Calu3 (cell line): ENCODE measurements around the gene CD226. TPM values are rescaled to one million over a fixed set of nuclear protein-coding genes. Genes with fewer than 3 reads are reported as not detected.
"Not testable (repeated sequence)": the region's sequence is repeated elsewhere in the genome, so short reads cannot be mapped to it uniquely, and the experiment has no call there.

ENCODE experiments used
- BruUV-seq: library from RNA; stranded (reverse); fragments of 400-500 nt; replicated peaks from 2 replicates; lab custom pipeline; 2021; lab: Mats Ljungman, UMichigan
- CTCF ChIA-PET: fragments of 300-600 bp; sonication (Branson Sonifier 250); formaldehyde crosslinking; loops from one replicate; lab custom pipeline; 2022; ENCODE audit warnings: antibody characterized with exemption; lab: Charles Lee
- DNase-seq: peaks from one replicate; pipeline ENCODE4 v3.0.0; 2022
- H3K27ac Mint-ChIP-seq: one replicate; pipeline ENCODE4 v1.8.0; 2022; ENCODE audit warnings: mixed read lengths; ENCODE audit not compliant: unreplicated experiment
- H3K27me3 Mint-ChIP-seq: one replicate; pipeline ENCODE4 v1.8.0; 2022; ENCODE audit warnings: mixed read lengths; ENCODE audit not compliant: unreplicated experiment
- H3K36me3 Mint-ChIP-seq: one replicate; pipeline ENCODE4 v1.8.0; 2022; ENCODE audit warnings: mild to moderate bottlenecking, moderate library complexity, mixed read lengths; ENCODE audit not compliant: insufficient read depth, unreplicated experiment
- H3K4me1 Mint-ChIP-seq: one replicate; pipeline ENCODE4 v1.8.0; 2022; ENCODE audit warnings: mild to moderate bottlenecking, low read depth, mixed read lengths; ENCODE audit not compliant: unreplicated experiment
- H3K4me3 Mint-ChIP-seq: one replicate; pipeline ENCODE4 v1.8.0; 2022; ENCODE audit warnings: mild to moderate bottlenecking, low read depth, moderate library complexity, mixed read lengths; ENCODE audit not compliant: unreplicated experiment
- H3K9me3 Mint-ChIP-seq: one replicate; pipeline ENCODE4 v1.8.0; 2022; ENCODE audit warnings: low read depth, mixed read lengths; ENCODE audit not compliant: unreplicated experiment
- CTCF ChIP-seq: fragments of 200-600 bp; IDR thresholded peaks from one replicate; pipeline ENCODE4 v1.8.0; 2022; ENCODE audit warnings: antibody characterized with exemption; ENCODE audit not compliant: unreplicated experiment
- intact Hi-C: fragments of 100-400 bp; cut with micrococcal nuclease; formaldehyde crosslinking; loops from one replicate; pipeline ENCODE4 v1.10.0; 2022; ENCODE audit not compliant: unreplicated experiment
- total RNA-seq: library from RNA; stranded (reverse); gene quantifications from 2 replicates; pipeline ENCODE4 v1.2.3, GENCODE V29; 2022

Gene CD226
- total RNA-seq, 1 experiment from 2014 or later: 0.85 TPM

GRCh38 chr18:69944436-69944835, 3.2 kb downstream of the CD226 start:
- Mint-ChIP-seq H3K27ac (no peak overlapping the region), H3K36me3 (no peaks in the 10 kb centered on the region), H3K4me3 (no peak overlapping the region), H3K9me3 (peaks cover 3% of the 10 kb centered on the region), H3K27me3 (no peaks in the 10 kb centered on the region), H3K4me1 (no peaks in the 10 kb centered on the region)
- intact Hi-C loops: no loop called here
- CTCF ChIA-PET: no interaction called here
- no TSS peak for BruUV-seq
- DNase-seq: no peak
- TF ChIP-seq CTCF: no peak

- CTCF ChIA-PET: no interaction called here
- no peaks in the 10 kb centered on the region for H3K27me3 Mint-ChIP-seq
- intact Hi-C loops: no loop called here
- no TSS peak for BruUV-seq
- no peaks in the 10 kb centered on the region for H3K36me3 Mint-ChIP-seq
- no peak for TF ChIP-seq CTCF
- peaks cover 3% of the 10 kb centered on the region for H3K9me3 Mint-ChIP-seq
- no peak overlapping the region for H3K27ac Mint-ChIP-seq
- H3K4me1 Mint-ChIP-seq: no peaks in the 10 kb centered on the region
- no peak for DNase-seq
- no peak overlapping the region for H3K4me3 Mint-ChIP-seq
Observed at GRCh38 chr18:69943021-69943420, 4.7 kb downstream of the CD226 start.

GRCh38 chr18:69941183-69941582, 6.5 kb downstream of the CD226 start:
- Mint-ChIP-seq H3K4me1 (no peaks in the 10 kb centered on the region), H3K27me3 (no peaks in the 10 kb centered on the region), H3K9me3 (peaks cover 3% of the 10 kb centered on the region), H3K36me3 (no peaks in the 10 kb centered on the region), H3K4me3 (no peak overlapping the region), H3K27ac (no peak overlapping the region)
- CTCF ChIA-PET: no interaction called here
- BruUV-seq: no TSS peak
- no peak for TF ChIP-seq CTCF
- intact Hi-C loops: no loop called here
- DNase-seq: no peak

DNA sequence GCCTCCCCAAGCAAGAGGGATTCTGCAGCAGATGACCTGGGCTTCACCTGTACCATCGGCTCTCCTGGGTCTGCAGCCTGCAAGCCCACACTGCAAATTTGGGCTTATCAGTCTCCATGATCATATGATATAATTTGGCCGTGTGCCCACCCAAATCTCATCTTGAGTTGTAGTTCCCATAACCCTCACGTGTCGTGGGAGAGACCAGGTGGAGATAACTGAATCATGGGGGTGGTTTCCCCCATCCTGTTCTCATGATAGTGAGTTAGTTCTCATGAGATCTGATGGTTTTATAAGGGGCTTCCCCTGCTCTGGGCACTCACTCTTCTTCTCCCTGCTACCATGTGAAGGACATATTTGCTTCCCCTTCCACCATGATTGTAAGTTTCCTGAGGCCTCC, 7.9 kb downstream of the CD226 start:
- intact Hi-C loops, H3K4me1 Mint-ChIP-seq, DNase-seq, BruUV-seq, H3K9me3 Mint-ChIP-seq, H3K27ac Mint-ChIP-seq, H3K4me3 Mint-ChIP-seq, H3K36me3 Mint-ChIP-seq, H3K27me3 Mint-ChIP-seq, CTCF ChIA-PET: not testable (repeated sequence)

DNA sequence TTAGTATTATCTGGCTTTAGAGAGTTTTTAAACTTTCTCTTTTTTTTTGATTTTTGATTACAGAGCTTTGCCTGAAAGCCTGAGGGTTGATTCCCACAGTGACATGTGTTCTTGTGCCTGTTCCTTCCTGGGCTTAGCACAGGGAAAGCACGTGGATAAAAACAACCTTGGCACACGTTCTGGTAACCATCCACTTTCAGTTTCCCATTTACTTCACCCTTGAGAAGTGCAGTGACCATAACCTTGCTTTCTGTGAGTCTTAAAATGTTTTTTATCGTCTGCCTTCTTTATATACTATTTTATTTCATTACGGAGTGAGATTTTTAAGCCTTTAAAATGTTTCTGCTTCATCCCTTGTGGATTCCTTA, 11.5 kb downstream of the CD226 start:
- no peak for DNase-seq
- no peak for TF ChIP-seq CTCF
- no TSS peak for BruUV-seq
- Mint-ChIP-seq H3K36me3 (no peaks in the 10 kb centered on the region), H3K27ac (no peak overlapping the region), H3K27me3 (no peaks in the 10 kb centered on the region), H3K4me3 (no peak overlapping the region), H3K9me3 (no peaks in the 10 kb centered on the region), H3K4me1 (no peaks in the 10 kb centered on the region)
- CTCF ChIA-PET: no interaction called here
- intact Hi-C loops: no loop called here
